WTC11 (cell line): ENCODE results near the gene SPOUT1. TPM values are rescaled to one million over a fixed set of nuclear protein-coding genes. Genes with fewer than 3 reads are reported as not detected.

ENCODE experiments used
- ATAC-seq: fragments of 200-7000 bp; cut with Tn5 transposase; 2 replicates; pipeline ENCODE4 v1.10.0; 2021; ENCODE audit warnings: mild to moderate bottlenecking, moderate library complexity
- CTCF ChIA-PET: fragments of 300-600 bp; sonication (Branson Sonifier 250); formaldehyde crosslinking; loops from one replicate; lab custom pipeline; 2021; ENCODE audit warnings: antibody characterized with exemption; lab: Charles Lee
- POLR2A ChIA-PET: fragments of 350-600 bp; sonication (Branson Sonifier 250); formaldehyde crosslinking; loops from one replicate; lab custom pipeline; 2021; ENCODE audit warnings: antibody characterized with exemption; lab: Charles Lee
- DNase-seq: peaks from one replicate; pipeline ENCODE4 v3.0.0; 2021; ENCODE audit warnings: low spot score
- H3K27ac Mint-ChIP-seq: 2 replicates; pipeline ENCODE4 v1.8.0; 2021; ENCODE audit warnings: mixed read lengths
- H3K27me3 Mint-ChIP-seq: 2 replicates; pipeline ENCODE4 v1.8.0; 2021; ENCODE audit warnings: low read depth, mild to moderate bottlenecking, moderate library complexity, mixed read lengths
- H3K36me3 Mint-ChIP-seq: 2 replicates; pipeline ENCODE4 v1.8.0; 2021; ENCODE audit warnings: mixed read lengths
- H3K4me1 Mint-ChIP-seq: 2 replicates; pipeline ENCODE4 v1.8.0; 2022; ENCODE audit warnings: mixed read lengths
- H3K4me3 Mint-ChIP-seq: 2 replicates; pipeline ENCODE4 v1.8.0; 2021; ENCODE audit warnings: mild to moderate bottlenecking, moderate library complexity, mixed read lengths
- H3K9me3 Mint-ChIP-seq: 2 replicates; pipeline ENCODE4 v1.8.0; 2021; ENCODE audit warnings: mixed read lengths
- ATF6 ChIP-seq: sonication (generic); formaldehyde crosslinking; IDR thresholded peaks from 2 replicates; pipeline ENCODE4 v1.8.1; 2023; ENCODE audit warnings: mild to moderate bottlenecking, missing genetic modification reagents
- FOXP1 ChIP-seq: sonication (generic); formaldehyde crosslinking; IDR thresholded peaks from 2 replicates; pipeline ENCODE4 v1.8.0; 2022; ENCODE audit warnings: missing genetic modification reagents, mild to moderate bottlenecking, moderate library complexity, borderline replicate concordance
- NFATC4 ChIP-seq: fragments of 250-450 bp; sonication (Bioruptor Pico); IDR thresholded peaks from 2 replicates; pipeline ENCODE4 v1.9.0; 2021; ENCODE audit warnings: mild to moderate bottlenecking
- SMAD3 ChIP-seq: sonication (generic); formaldehyde crosslinking; IDR thresholded peaks from 2 replicates; pipeline ENCODE4 v1.8.0; 2022; ENCODE audit warnings: missing genetic modification reagents, mild to moderate bottlenecking, borderline replicate concordance
- SP1 ChIP-seq: sonication (generic); formaldehyde crosslinking; conservative IDR thresholded peaks from 2 replicates; pipeline ENCODE4 v1.8.1; 2022; ENCODE audit warnings: missing genetic modification reagents
- TP53 ChIP-seq: sonication (generic); formaldehyde crosslinking; IDR thresholded peaks from 2 replicates; pipeline ENCODE4 v1.8.1; 2023; ENCODE audit warnings: mild to moderate bottlenecking, missing genetic modification reagents
- ZNF121 ChIP-seq: sonication (generic); formaldehyde crosslinking; IDR thresholded peaks from 2 replicates; pipeline ENCODE4 v1.8.0; 2023; ENCODE audit warnings: missing genetic modification reagents
- ZNF138 ChIP-seq: sonication (generic); formaldehyde crosslinking; conservative IDR thresholded peaks from 2 replicates; pipeline ENCODE4 v1.8.1; 2022; ENCODE audit warnings: mild to moderate bottlenecking, moderate library complexity, missing genetic modification reagents
- ZNF416 ChIP-seq: fragments of 250-450 bp; sonication (Bioruptor Pico); IDR thresholded peaks from 2 replicates; pipeline ENCODE4 v1.9.0; 2021; ENCODE audit warnings: mild to moderate bottlenecking, inconsistent platforms
- total RNA-seq: library from RNA; stranded (reverse); gene quantifications from 3 replicates; pipeline ENCODE4 v1.2.3, GENCODE V29; 2021
- TF ChIP-seq, protein P1 (sequence below): sonication (generic); formaldehyde crosslinking; IDR thresholded peaks from 2 replicates; pipeline ENCODE4 v1.8.0; 2023; ENCODE audit warnings: mild to moderate bottlenecking, missing genetic modification reagents
- TF ChIP-seq, protein P2 (sequence below): fragments of 250-450 bp; sonication (Bioruptor Pico); conservative IDR thresholded peaks from 2 replicates; pipeline ENCODE4 v1.9.0; 2021; ENCODE audit warnings: mild to moderate bottlenecking
- TF ChIP-seq, protein P3 (sequence below): sonication (generic); formaldehyde crosslinking; IDR thresholded peaks from 2 replicates; pipeline ENCODE4 v1.8.0; 2022; ENCODE audit warnings: mild to moderate bottlenecking, missing genetic modification reagents
- TF ChIP-seq, protein P4 (sequence below): sonication (generic); formaldehyde crosslinking; IDR thresholded peaks from 2 replicates; pipeline ENCODE4 v1.8.0; 2023; ENCODE audit warnings: missing genetic modification reagents, mild to moderate bottlenecking, borderline replicate concordance

The SPOUT1 gene
- total RNA-seq, 1 experiment from 2014 or later: 79.3 TPM

- TF ChIP-seq, protein P1, sequence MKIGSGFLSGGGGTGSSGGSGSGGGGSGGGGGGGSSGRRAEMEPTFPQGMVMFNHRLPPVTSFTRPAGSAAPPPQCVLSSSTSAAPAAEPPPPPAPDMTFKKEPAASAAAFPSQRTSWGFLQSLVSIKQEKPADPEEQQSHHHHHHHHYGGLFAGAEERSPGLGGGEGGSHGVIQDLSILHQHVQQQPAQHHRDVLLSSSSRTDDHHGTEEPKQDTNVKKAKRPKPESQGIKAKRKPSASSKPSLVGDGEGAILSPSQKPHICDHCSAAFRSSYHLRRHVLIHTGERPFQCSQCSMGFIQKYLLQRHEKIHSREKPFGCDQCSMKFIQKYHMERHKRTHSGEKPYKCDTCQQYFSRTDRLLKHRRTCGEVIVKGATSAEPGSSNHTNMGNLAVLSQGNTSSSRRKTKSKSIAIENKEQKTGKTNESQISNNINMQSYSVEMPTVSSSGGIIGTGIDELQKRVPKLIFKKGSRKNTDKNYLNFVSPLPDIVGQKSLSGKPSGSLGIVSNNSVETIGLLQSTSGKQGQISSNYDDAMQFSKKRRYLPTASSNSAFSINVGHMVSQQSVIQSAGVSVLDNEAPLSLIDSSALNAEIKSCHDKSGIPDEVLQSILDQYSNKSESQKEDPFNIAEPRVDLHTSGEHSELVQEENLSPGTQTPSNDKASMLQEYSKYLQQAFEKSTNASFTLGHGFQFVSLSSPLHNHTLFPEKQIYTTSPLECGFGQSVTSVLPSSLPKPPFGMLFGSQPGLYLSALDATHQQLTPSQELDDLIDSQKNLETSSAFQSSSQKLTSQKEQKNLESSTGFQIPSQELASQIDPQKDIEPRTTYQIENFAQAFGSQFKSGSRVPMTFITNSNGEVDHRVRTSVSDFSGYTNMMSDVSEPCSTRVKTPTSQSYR (CRISPR knock-in tag): no peak
- TF ChIP-seq, protein P2, sequence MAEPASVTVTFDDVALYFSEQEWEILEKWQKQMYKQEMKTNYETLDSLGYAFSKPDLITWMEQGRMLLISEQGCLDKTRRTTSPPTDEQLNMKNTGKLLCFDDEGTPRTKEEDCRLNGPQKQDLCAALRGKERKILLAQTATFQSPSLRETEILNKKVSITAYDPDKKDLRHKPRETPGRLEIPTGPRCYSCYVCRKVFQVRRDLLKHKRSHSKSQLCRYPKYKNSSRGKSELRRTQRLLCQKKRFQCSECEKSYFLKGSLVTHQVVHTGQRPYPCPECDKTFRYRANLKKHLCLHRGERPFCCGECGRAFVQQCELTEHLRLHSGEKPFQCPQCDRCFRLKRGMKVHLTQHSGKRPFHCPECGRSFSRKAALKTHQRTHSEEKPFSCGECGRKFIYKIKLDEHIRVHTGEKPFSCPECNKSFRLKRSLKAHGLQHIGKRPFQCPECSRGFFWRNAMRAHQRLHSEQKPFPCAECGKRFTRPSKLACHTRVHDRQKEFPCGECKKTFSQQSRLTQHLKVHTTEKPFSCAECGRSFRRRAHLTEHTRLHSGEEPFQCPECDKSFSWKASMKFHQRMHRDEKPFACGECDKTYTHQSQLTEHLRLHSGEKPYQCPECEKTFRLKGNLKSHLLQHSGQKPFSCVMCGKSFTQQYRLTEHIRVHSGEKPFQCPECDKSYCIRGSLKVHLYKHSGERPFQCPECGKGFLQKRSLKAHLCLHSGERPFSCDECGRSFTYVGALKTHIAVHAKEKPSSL (CRISPR knock-in tag): no peak
- TF ChIP-seq TP53 (CRISPR knock-in tag): no peak
- TF ChIP-seq ZNF138 (CRISPR knock-in tag): no peak
- no peak for TF ChIP-seq ZNF416 (CRISPR knock-in tag)
- no peak for TF ChIP-seq NFATC4 (CRISPR knock-in tag)
- TF ChIP-seq SMAD3 (CRISPR knock-in tag): no peak
- TF ChIP-seq, protein P3, sequence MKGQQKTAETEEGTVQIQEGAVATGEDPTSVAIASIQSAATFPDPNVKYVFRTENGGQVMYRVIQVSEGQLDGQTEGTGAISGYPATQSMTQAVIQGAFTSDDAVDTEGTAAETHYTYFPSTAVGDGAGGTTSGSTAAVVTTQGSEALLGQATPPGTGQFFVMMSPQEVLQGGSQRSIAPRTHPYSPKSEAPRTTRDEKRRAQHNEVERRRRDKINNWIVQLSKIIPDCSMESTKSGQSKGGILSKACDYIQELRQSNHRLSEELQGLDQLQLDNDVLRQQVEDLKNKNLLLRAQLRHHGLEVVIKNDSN: no peak
Observed at GRCh38 chr9:128792978-128793686, 36.5 kb downstream of the SPOUT1 start (continued).

GRCh38 chr9:128792134-128792533 lies 37.5 kb downstream of the SPOUT1 start:
- ChIA-PET POLR2A (no interaction called here), CTCF (no interaction called here)
- TF ChIP-seq FOXP1 (CRISPR knock-in tag): no peak
- TF ChIP-seq, protein P2 (CRISPR knock-in tag): no peak
- TF ChIP-seq NFATC4 (CRISPR knock-in tag): no peak
- no peak for TF ChIP-seq ZNF416 (CRISPR knock-in tag)
- TF ChIP-seq ZNF121 (CRISPR knock-in tag): no peak
- TF ChIP-seq, protein P4, sequence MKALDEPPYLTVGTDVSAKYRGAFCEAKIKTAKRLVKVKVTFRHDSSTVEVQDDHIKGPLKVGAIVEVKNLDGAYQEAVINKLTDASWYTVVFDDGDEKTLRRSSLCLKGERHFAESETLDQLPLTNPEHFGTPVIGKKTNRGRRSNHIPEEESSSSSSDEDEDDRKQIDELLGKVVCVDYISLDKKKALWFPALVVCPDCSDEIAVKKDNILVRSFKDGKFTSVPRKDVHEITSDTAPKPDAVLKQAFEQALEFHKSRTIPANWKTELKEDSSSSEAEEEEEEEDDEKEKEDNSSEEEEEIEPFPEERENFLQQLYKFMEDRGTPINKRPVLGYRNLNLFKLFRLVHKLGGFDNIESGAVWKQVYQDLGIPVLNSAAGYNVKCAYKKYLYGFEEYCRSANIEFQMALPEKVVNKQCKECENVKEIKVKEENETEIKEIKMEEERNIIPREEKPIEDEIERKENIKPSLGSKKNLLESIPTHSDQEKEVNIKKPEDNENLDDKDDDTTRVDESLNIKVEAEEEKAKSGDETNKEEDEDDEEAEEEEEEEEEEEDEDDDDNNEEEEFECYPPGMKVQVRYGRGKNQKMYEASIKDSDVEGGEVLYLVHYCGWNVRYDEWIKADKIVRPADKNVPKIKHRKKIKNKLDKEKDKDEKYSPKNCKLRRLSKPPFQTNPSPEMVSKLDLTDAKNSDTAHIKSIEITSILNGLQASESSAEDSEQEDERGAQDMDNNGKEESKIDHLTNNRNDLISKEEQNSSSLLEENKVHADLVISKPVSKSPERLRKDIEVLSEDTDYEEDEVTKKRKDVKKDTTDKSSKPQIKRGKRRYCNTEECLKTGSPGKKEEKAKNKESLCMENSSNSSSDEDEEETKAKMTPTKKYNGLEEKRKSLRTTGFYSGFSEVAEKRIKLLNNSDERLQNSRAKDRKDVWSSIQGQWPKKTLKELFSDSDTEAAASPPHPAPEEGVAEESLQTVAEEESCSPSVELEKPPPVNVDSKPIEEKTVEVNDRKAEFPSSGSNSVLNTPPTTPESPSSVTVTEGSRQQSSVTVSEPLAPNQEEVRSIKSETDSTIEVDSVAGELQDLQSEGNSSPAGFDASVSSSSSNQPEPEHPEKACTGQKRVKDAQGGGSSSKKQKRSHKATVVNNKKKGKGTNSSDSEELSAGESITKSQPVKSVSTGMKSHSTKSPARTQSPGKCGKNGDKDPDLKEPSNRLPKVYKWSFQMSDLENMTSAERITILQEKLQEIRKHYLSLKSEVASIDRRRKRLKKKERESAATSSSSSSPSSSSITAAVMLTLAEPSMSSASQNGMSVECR (CRISPR knock-in tag): no peak
- no peak for TF ChIP-seq SP1 (CRISPR knock-in tag)
- no peak for TF ChIP-seq ATF6
- DNase-seq (no peak), ATAC-seq (no peak)
- H3K27ac Mint-ChIP-seq: no peak overlapping the region
- H3K4me1 Mint-ChIP-seq: peaks cover 7% of the 10 kb centered on the region; the same call in 1 of the 2 replicates
- H3K36me3 Mint-ChIP-seq: peaks cover 9% of the 10 kb centered on the region
- H3K27me3 Mint-ChIP-seq: no peaks in the 10 kb centered on the region
- no peaks in the 10 kb centered on the region for H3K9me3 Mint-ChIP-seq
- H3K4me3 Mint-ChIP-seq: no peak overlapping the region
